Coronary artery (tissue), 2 donors: Measurements from ENCODE around the gene NHLRC1.

Experiments
- DNase-seq: peaks from one replicate; pipeline ENCODE4 v3.0.0-alpha.2; 2017; ENCODE audit warnings: low spot score
- H3K27ac ChIP-seq, 2 donors: fragments of 200-600 bp; sonication (generic); one replicate each; pipeline ENCODE4 v1.5.1; 2016 to 2019
- H3K4me3 ChIP-seq: fragments of 200-600 bp; sonication (generic); 2 replicates; pipeline ENCODE4 v1.5.1; 2016; ENCODE audit warnings: mild to moderate bottlenecking, moderate library complexity
- CTCF ChIP-seq: fragments of 200-600 bp; sonication (generic); IDR thresholded peaks from one replicate; pipeline ENCODE4 v1.5.1; 2019; ENCODE audit warnings: antibody characterized with exemption

The NHLRC1 gene

GRCh38 chr6:18088419-18089296, 33.8 kb downstream of the NHLRC1 start:
- no peak for DNase-seq
- no peak for TF ChIP-seq CTCF
- no peak overlapping the region for H3K4me3 ChIP-seq
- H3K27ac ChIP-seq, result no peak overlapping the region

DNA sequence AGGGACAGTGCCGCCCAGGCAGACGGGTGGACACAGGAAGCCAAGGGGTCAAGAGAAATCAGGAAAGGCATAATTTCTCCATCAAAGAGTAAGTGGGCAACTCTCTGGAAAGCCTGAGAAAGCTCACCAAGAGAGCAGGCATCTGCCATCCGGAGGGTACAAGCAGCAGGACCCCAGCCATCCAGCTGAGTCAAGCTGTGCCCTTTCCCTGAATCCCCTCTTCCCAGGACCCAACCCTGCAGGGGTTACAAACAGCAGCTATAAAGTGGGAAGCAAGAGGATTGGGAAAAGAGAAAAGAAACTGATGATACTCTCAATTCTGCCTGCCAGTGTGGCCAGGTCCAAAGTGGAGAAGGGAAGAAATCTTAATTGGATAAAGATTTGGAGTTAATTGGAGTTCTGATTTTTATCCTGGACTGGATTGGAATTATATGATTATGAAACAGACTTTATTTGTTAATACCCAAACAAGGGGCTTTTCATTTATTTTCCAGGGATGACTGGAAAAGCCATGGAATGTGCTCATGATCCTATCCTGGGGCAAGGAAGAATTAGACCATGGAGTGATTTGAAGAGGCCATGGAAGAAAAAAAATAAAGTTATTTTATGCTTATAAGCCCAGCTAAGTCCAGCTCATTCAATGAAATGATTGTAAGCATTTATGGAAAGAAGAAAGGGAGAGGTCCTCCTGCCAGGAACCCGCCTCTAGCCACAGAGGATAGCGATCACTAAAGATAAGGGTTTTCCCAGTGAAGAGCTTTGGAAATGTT, 34.9 kb downstream of the NHLRC1 start:
- TF ChIP-seq CTCF, result no peak

DNA sequence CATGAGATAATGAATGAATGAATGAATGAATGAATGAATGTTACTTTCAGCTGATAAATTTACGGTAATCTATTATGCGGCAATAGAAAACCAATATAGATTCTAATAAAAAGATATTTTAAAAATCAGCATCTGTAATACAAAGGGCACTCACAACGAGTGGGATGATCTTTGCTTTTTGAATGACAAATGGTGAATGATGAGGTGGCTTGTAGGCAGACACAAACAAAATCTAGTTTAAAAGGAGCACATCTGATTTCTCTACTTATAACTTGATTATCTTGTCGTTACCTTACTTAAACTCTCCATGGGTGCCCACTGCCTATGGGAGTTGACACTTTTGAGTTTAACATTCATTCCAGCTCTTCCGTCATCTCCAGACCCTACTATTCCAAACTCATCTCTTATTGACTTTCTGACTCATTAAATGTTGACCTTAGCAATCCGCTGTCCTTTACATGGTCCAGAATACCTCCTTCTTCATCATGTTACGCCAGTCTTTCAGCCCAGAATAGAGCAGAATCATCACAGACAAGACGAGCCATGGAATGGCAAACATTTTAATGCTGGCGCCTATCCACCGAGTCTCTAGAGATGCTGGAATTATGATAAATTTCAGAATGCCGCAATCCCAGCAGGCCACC, 41.3 kb downstream of the NHLRC1 start:
- H3K4me3 ChIP-seq, result no peak overlapping the region
- H3K27ac ChIP-seq, result no peak overlapping the region
- no peak for DNase-seq
- no peak for TF ChIP-seq CTCF

More for the DNA sequence above, 34.9 kb downstream of the NHLRC1 start:
- no peak overlapping the region for H3K4me3 ChIP-seq
- no peak overlapping the region for H3K27ac ChIP-seq
- DNase-seq, result no peak

DNA sequence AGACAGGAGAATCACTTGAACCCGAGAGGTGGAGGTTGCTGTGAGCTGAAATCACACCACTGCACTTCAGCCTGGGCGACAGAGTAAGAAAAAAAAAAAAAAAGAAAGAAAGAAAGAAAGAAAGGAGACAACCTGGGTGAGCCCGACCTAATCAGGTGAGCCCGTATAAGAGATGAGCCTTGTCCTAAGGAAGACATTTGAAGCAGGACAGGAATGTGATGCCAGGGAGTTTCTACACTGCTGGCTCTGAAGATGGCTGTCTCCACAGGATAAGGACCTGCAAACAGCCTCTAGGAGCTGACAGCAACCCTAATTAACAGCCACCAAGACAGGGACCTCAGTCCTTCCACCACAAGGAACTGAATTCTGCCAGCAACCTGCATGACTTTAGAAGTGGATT, 41.9 kb downstream of the NHLRC1 start:
- Histone ChIP-seq H3K4me3 (no peak overlapping the region), H3K27ac (no peak overlapping the region)
- no peak for DNase-seq
- TF ChIP-seq CTCF, result no peak

- TF ChIP-seq CTCF, result no peak
- Histone ChIP-seq H3K27ac (no peak overlapping the region), H3K4me3 (no peak overlapping the region)
- DNase-seq, result no peak
Observed at GRCh38 chr6:18078866-18079265, 43.6 kb downstream of the NHLRC1 start.

DNA sequence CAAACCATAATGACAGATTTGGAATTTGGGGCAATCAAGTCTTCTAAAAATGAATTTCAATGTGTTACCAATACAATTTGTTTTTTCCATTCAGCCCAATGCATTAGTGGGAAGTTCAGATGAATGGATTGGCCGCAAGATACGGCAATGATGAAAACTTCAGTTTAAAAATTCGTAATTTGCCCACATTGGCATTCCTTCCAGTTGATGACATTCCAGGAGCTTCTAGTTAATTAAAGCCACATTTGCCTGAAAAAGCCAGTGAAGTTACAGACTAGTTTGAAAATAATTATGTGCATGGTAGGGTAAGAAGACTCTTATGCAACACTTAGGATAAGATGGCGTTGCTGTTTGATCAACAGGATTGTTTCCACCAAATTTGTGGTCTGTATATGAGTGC, 46.2 kb downstream of the NHLRC1 start:
- no peak overlapping the region for H3K27ac ChIP-seq
- no peak for TF ChIP-seq CTCF
- H3K4me3 ChIP-seq, result no peak overlapping the region
- no peak for DNase-seq
